HS-5 (cell line): Measurements from ENCODE around the gene FAF2.
"Not testable (repeated sequence)": the region's sequence is repeated elsewhere in the genome, so short reads cannot be mapped to it uniquely, and the experiment has no call there.

Experiments
- DNase-seq: peaks from one replicate; pipeline ENCODE4 v3.0.0-alpha.2; 2012; ENCODE audit warnings: low read depth

FAF2 gene

DNA sequence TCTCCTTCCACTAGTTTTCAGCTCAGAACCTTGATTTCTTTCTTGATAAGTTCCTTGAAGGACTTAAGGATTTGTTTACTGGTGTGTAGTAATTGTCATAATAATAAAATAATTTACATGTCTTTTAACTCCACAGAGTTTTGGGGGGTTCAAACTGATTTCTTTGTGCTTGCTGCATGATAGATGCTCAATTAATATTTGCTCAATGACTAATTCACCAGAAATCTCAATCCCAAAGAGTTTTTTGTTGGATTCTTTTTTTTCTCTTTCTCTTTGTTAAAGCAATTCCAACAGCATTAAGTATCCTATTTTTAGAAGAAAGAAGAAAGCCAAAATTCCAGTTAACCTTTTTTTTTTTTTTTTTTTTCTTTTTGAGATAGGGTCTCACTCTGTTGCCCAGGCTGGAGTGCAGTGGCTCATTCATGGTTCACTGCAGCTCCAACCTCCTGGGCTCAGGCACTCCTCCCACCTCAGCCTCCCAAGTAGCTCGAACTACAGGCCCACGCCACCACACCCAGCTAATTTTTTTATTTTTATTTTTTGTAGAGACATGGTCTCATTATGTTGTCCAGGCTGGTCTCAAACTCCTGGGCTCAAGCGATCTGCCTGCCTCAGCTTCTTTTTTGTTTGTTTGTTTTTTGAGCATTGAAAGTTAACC lies 10.8 kb downstream of the FAF2 start:
- DNase-seq = no peak

DNA sequence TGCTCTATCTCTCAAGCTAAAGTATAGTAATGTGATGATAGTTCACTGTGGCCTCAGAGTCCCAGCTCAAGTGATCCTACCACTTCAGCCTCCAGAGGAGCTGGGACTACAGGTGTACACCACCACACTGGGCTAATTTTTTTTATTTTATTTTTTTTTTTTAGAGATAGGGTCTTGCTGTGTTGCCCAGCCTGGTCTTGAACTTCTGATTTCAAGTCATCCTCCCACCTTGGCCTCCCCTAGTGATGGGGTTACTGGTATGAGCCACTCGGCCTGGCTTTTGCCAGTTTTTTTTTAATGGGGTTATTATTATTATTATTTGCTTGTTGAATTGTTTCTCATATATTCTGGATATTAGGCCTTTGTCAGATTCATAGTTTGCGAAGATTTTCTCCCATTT lies 13.2 kb downstream of the FAF2 start:
- no peak for DNase-seq

DNA sequence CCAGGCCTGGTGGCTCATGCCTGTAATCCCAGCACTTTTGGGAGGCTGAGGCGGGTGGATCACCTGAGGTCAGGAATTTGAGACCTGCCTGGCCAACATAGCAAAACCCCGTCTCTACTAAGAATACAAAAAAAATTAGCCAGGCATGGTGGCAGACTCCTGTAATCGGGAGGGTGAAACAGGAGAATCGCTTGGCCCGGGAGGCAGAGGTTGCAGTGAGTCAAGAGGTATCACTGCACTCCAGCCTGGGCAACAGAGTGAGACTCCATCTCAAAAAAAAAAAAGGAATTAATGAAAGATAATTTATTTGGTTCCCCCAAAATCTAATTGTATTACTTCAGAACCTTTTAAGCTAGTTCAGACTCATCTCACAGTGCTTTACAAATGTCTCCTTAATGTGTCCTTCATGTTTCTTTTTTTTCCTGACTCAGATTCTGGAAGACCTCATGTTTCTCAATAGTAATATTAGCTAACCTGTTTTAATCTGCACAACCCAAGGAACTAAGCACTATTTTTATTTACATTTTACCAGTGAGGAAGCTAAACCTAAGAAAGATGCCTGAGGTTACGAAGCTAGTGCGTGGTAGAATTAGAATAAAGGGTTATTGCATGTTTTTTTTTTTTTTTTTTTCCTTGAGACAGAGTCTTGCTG lies 15.1 kb downstream of the FAF2 start:
- DNase-seq = no peak

DNA sequence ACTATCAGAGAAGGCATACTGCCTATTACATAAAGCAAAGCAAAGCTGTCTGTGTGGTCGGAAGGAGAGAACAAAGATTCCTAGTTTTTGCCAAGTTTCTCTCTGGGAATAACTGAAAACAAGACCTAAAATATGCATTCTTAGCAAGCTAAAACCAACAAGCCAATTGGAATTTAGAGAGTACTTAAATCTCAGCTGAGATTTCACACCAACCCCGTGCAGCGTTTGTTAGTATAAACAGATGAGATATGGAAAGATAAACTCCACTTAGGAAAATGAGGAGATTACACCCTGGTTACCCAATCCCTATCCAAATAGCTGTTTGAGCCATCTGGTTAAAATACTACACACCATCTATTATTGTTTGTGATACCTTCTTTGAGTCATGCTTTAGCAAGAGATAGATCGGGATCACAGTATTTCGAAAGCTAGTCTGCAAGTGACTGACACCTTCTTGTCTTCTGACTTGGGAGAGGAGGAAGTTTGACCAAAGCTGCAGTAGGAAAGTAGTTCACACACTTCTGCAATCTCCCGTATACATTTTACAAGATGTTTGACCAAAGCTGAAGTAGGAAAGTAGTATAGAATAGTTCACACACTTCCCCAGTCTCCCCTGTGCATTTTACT lies 18.2 kb downstream of the FAF2 start:
- DNase-seq = no peak

DNA sequence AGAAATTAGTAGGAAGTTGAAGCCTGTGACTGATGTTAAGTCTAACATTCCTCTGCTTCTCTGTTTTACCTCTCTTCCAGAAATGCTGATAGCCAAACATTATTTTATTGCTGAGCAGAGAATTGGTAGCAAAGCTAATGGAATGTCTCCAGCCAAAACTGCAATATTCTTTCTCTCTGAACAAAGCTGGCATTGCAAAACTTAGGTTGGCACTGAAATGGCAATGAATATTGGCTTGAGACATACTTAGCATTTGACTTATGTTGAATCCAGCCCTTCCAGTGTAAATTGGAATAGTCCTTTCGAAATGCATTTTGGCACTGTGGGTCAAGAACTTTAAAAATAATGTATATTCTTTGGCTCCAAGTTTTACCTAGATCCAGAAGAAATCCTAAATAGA lies 21.1 kb downstream of the FAF2 start:
- DNase-seq = no peak

DNA sequence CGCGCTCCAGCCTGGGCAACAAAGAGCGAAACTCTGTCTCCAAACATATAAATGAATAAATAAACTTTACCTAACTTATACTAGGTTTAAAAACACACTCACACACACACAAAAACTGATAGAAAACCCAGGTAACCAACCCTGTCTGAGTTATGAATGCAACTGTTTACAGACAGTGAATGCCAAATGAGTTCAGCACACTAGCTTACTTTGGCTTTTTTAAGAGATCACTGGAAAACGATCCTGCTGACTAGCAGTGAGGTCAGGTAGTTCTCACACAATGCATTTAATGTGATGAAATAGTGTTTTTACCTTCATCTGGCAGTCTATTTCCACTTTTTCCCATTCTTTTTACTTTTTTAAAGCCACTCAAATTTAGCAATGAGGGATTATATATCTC lies 22.4 kb downstream of the FAF2 start:
- no peak for DNase-seq

DNA sequence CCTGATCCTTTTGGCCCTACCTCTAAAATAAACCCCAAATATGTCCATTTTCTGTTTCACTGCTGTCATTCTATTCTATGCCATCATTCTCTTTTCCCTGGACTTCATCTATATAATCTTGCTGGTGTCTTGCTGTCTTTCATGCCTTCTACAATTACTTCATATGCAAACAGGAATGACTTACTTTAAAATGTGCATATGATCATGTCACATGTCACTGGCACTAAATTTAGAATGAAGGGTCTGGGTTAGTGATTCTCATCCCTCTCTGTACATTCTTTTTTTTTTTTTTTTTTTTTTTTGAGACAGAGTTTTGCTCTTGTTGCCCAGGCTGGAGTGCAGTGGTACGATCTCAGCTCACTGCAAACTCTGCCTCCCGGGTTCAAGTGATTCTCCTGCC lies 22.9 kb downstream of the FAF2 start:
- no peak for DNase-seq

DNA sequence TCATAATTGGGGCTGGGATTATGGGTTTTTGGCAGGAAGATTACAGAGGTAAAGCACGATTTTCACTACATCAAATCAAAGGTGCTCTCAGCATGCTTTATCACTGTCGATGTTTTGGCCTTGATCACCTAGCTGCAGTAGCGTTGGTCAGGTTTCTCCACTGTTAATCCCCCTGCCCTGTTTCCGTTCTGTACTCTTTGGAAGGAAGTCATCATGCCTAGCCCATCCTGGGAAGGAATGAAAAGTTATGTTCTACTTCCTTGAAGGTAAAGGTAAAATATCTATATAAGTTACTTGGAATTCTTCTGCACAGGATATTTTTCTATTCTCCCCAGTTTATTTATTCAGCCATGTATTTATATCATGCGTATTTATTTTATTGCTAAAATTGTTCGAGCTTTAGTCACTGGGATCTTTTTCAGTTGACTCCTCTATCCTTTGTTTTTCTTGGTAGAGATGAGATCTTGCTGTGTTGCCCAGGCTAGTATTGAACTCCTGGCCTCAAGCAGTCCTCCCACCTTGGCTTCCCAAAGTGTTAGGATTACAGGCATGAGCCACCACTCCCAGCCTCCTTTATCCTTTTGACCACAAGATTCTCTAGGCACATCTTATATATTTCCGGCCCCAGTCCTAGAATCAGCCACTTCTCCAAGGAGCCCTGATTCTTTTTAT lies 25.3 kb downstream of the FAF2 start:
- no peak for DNase-seq

DNA sequence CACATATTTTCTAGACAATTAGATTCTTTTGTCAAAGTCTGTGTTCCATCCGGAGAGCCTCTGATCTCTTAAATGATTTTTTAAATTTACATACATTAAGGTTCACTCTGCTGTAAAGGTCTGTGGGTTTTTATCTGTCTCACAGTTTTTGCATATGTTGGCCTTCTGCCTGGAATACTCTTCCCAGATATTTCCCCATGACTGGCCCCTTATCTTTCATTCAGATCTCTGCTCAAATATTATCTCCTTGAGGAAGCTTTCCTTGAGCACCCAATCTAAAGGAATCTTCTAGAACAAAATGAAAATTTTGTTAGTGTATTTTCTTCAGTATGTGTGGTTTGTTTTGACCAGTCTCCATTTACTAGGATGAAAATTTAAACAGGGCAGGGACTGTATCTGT lies 26.3 kb downstream of the FAF2 start:
- no peak for DNase-seq

DNA sequence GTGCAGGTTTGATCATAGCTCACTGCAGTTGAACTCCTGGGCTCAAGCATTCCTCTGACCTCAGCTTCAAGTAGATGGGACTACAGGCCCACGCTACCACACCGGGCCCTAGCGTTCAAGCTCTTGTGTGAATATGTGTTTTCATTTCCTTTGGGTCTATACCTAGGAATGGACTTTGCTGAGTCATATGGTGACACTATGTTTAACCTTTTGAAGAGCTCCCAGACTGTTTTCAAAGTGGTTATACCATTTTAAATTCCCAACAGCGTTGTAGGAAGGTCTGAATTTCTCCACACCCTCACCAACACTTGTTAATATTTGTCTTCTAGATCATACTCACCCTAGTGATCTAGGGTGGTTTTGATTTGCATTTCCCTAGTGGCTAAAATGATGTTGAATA lies 33.5 kb downstream of the FAF2 start:
- no peak for DNase-seq

DNA sequence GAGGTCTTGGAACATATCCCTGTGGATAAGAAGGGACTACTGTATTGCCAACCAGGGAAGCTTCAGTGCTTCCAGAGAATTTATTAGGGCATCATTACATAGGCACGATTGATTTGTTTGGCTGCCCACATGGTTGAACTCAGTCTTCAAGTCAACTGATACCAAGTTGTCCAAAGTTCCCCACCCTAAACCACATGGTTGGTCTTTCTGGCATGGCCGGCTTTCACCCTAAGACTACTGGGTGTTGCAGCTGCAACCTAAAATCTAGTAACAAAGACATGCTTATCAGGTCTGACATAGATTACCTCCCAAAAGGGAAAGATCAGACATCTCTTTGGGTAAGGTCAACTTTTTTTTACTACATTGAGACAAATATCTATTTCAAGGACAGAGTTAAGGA lies 37.0 kb downstream of the FAF2 start:
- no peak for DNase-seq

DNA sequence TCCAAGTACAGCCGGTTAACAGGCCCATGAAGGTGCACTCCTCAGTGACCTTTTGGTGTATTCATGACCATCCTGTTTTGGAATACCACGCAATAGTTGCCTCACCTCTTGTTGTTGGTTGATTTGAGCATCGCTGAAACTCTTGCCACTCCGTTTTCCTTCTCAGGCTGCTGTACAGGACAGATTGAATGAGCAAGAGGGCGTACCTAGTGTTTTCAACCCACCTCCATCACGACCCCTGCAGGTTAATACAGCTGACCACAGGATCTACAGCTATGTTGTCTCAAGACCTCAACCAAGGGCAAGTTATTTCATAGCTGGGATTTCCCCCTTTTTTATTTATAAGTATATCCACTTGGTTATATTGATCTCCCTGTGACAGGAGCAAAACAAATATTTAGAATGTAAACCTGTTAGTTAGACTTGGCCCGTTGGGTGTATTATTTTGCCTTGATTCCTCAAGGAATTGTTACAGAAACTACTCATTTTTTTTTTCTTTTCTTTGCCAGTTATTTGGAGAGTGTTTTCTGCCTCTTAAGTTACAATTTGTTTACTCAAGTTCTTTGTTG lies 38.1 kb downstream of the FAF2 start:
- DNase-seq = no peak

DNA sequence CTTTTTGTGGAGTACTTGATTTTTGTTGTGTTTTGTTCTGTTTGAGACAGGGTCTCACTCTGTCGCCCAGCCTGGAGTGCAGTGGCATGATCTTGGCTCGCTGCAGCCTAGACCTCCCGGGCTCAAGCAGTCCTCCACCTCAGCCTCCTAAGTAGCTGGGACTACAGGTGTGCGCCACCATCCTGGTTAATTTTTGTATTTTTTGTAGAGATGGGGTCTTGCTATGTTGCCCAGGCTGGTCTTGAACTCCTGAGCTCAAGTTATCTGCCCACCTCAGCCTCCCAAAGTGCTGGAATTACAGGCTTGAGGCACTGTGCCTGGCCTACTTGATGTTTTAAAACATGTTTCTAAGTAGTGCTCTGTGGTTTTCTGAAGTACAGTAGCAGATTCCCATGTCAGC lies 39.0 kb downstream of the FAF2 start:
- DNase-seq = not testable (repeated sequence)

DNA sequence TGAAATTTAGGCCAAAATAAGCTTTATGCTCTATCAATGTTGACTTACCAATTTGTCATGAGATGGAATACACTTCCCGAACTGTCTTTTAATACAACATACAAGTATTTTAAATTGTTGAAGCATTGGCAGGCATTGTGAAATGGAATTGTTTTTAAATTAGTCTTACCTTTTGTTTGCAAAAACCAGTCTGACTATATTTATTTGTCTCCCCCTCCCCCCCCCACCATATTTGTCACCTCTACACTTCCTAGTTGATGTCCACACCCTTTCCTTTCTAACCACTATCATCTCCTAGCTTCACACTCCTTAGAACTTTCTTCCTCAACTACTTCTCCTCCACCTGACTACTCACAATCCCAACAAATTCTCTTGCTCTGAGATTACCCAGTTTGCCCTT lies 40.9 kb downstream of the FAF2 start:
- no peak for DNase-seq

DNA sequence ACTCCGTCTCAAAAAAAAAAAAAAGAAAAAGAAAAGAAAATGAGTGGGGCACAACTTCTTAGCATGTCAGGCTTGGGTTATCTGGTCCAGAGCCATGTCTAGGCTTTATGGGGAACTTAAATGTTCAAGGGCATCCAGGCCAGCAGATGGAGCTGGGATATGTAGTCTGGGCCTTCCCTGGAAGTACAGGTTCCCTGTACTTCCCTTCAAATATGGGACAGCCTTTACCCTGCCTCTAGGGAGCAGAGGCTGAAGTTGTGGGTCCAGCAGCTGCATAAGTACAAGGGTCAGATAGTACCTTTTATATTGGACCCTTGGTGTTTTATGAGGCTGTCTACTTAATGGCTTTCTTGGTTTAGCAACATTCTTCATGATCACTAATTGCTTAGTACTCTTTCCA lies 42.1 kb downstream of the FAF2 start:
- no peak for DNase-seq

DNA sequence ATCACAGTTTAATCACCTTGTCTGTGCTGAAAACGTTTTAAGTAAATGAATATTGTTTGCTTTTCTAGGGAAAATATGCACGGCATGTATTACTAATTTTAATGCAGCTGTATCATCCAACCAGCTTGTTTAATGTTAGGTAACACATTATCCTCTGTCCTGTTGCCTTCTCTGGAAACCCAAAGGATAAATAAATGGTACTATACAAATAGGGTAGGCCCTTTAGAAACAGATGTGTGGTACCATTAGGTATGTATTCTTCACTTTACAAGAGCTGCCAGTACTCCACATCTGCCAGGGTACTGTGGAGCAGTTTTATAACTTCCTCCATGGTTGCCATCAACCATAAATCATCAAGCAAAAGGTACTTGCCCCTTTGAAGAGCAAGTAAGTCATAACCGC lies 42.9 kb downstream of the FAF2 start:
- no peak for DNase-seq

DNA sequence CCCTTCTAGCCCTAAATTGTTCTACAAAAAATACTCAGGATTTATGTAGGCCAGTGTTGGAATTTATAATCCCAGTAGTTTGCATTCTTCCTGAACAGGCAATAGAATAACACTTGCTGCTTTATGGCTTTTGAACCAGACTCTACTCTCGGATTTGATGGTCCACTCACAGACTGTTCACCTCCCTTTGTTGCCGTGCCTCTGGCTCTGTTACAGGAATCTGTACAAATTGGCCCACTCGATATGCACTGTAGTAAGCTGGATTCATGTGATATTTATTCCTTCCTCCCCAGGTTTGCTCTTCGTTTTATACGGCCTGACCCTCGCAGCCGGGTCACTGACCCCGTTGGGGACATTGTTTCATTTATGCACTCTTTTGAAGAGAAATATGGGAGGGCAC lies 43.7 kb downstream of the FAF2 start:
- no peak for DNase-seq

DNA sequence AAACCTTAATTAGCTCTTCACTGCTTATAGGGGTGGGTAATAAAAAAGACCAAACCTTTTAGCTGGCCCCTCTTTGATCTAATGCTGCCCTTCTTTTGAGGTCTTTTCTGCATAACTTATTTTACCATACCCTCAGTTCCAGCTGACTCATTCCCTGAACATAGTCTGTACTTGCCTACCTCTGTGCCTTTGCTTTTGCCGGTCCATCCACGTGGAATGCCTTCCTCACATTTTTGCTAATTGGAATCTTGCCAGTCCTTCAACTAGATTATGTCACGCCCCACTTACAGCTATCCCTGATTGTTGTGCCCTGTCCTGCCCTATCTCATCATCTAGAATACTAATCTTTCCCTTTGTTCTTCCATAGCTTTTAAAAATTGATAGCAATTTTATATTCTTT lies 44.2 kb downstream of the FAF2 start:
- DNase-seq = no peak

DNA sequence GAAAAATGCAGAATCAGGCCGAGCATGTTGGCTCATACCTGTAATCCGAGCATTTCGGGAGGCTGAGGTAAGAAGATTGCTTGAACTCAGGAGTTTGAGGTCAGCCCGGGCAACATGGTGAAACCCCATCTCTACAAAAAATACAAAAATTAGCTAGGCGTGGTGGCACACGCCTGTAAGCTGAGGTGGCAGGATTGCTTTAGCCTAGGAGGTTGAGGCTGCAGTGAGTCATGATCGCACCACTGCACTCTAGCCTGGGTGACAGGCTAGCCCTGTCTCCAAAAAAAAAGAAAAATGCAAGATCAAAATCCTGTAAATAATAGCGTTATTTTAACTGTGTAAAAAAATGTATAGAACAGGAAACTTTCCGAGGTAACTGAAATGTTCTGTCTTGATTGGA lies 49.7 kb downstream of the FAF2 start:
- no peak for DNase-seq

DNA sequence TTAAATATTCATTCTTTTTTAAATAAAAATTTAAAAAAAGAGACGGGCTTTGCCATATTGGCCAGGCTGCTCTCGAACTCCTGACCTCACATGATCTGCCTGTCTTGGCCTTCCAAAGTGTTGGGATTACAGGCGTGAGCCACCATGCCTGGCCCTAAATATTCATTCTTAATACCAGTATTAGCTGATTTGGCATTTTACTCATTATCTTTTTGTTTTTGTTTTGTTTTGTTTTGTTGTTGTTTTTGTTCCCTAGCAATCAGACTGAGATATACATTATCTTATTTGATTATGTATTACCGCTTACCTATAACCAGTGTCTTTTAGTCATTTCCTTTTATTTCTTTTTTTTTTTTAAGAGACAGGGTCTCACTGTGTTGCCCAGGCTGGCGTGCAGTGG lies 51.1 kb downstream of the FAF2 start:
- no peak for DNase-seq

DNA sequence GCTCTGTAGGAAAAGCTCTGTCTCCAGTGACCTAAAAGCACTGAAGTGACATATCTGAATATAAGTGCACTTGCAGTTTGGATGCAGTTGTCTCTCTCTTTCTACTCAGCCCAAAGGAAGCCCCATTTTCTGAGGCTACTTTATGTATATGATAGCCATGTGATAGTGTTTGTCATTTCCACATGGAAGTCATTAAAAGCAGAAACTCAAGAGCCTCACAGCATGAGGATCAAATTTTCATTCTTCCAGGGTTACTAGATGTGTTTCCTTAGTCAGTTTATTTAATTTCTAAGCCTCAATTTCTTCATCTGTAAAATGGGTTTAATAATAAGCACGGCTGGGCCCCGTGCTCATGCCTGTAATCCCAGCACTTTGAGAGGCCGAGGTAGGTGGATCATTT lies 52.3 kb downstream of the FAF2 start:
- DNase-seq = no peak

DNA sequence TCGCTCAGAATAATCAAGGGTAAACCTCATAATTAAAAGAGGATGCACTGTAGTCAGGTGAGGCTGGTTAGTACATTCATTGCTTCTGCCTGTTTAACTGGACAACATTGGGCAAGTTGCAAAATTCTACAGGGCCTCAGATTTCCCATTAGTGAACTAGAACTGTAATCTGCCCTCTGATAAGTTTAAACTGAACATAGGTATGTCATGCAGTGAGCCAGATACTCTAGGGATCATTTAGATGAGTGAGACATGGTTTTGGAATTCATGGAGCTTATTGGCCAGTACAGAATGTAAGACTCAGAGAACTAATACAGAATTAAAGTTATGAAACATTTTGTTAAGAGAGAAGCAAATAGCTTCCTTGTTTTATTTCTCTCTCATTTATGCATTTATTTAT lies 53.1 kb downstream of the FAF2 start:
- peak; percentile 88 for DNase-seq

DNA sequence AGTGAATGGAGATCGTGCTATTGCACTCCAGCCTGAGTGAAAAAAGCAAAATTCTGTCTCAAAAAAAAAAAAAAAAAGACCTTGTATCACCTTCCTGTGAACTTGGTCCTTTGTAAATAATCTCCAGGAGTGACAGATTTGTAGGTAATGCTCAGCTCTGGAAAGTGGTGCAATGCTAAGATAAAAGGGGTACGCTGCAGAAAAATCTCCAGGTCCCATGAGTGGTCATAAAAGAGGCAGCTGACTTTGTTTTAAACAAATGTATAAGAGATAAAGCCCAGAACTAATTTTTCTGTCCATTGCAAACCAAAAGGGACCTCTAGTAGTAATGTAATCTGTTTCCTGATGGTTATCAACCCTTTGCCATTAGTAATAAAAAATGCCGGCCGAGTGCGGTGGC lies 55.3 kb downstream of the FAF2 start:
- DNase-seq = no peak
